CD4-positive, alpha-beta T cell treated with Interleukin-10 for 1 hour (primary cell): ENCODE measurements around the gene ZAP70.
A peak's percentile ranks its signal among the peaks of the same experiment; 100 is the strongest.

Source experiments
- DNase-seq: peaks from one replicate; pipeline ENCODE4 v3.0.0-alpha.2; 2020

Gene ZAP70

DNA sequence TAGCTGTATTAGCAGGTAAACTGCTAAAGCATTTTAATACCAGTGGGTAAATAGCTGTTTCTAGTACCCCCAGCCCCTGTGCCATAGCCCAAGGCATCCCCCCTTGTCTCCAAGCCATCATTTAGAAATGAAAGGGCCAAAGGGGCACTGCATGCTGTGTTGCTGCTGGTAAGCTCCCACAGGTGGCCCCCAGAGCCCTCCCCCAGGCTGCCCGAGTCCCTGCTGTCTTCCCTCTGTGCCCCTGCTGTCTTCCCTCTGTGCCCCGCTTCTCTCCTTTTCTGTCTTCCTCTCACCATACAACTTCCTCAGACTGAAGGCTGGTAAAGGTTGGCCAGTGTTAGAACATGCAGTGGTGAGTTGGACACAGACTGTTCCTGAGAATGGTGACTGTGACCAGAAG is 42.1 kb downstream of the ZAP70 start:
- DNase-seq: no peak

- DNase-seq: no peak
These were observed 43.7 kb downstream of the ZAP70 start for GRCh38 chr2:97757062-97757461.

GRCh38 chr2:97758131-97758705 is 44.8 kb downstream of the ZAP70 start:
- DNase-seq: no peak

DNA sequence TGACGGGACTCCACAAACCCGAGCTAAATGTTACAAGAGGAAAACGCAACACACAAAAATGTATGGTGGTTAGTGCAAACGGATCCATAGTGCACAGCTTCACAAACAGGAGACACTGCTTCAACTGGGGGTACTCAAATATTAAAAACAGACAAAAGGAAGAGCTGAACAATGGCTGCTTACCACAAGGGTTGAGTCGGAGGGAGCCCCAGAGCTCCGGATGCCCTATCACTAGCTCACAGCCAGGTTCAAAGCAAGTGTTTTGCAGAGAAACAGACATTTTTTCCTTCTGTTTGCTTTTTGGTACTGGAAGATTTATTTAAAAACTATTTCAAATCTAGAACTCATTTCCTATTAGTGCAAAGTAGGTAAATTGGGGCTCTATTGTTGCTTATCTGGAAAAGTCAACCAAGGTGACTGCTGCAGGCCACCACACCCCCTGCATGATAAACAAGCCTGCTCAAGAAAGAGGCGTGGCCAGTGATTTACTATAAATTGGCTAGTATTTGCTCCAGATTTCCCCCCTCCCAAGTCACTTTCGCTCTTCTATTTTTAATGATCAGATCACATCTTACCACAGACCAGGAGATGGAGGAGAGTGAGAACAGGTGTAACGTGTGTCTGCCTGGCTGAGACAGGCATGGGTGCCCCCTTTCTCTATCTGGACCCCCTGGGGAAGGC is 46.5 kb downstream of the ZAP70 start:
- no peak for DNase-seq

DNA sequence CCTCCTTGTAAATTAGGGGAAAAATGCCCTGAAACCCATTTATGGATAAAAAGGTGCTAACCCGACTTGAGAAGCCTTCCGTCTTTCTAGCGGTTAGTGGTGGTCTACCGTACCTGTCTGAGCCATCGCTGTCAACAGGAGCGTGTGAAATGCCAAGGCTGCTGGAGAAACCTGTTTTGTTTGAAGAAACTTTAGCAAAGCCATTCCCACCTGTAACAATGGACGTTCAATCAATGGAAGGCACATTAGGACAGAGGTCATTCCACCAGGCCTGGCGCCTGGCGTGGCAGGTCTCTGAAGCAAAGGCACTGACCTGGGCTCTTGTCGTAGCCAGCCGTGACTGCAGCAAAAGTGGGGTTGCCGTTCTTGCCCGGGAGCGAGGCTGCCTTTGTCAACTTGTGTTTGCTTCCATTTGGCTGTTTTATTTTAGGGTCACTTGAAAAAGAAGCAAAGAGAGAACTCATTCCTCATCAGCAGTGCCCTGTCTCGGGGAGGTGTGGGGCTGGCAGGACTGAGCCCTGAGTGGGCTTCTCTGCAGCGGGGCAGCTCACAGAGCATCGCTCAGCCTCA is 47.2 kb downstream of the ZAP70 start:
- DNase-seq: no peak

GRCh38 chr2:97761192-97761591 is 47.8 kb downstream of the ZAP70 start:
- DNase-seq: peak; percentile 57

- no peak for DNase-seq
These were observed 49.9 kb downstream of the ZAP70 start for GRCh38 chr2:97763176-97763845.

DNA sequence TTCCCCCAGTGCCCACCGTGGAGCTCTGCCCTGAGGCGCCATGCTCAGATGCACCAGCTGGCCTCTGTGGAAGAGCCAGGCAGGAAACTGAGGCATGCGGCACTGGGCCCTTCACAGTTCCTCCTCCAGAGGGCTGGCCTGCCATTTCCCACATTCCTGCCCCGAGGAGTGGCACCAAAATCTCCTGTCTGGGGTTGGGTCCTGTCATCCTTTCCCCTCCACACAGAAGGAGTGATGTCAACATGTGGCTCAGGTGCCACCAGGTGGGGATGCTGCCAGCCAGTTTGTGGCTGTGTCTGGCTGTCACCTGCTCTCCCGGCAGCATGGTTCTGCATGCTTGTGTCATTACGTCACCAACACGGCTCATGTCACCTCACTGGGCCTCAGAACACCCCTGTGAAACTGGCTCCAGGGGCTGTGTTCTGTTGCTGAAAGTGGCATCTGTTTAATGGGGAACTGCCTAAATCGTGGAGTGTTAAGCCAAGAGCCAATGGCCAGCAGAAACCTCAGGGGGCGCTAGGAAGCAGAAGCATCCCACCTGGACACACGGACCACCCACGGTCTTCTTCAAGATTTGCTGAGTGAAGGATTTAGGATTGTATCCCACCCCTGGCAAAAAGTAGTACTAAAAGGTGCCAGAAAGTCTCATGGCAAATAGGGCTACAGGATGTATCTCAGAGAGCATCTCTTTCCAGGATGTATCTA is 51.3 kb downstream of the ZAP70 start:
- DNase-seq: no peak

GRCh38 chr2:97765933-97766332 is 52.6 kb downstream of the ZAP70 start:
- DNase-seq: no peak

GRCh38 chr2:97766567-97766966 is 53.2 kb downstream of the ZAP70 start:
- DNase-seq: no peak

DNA sequence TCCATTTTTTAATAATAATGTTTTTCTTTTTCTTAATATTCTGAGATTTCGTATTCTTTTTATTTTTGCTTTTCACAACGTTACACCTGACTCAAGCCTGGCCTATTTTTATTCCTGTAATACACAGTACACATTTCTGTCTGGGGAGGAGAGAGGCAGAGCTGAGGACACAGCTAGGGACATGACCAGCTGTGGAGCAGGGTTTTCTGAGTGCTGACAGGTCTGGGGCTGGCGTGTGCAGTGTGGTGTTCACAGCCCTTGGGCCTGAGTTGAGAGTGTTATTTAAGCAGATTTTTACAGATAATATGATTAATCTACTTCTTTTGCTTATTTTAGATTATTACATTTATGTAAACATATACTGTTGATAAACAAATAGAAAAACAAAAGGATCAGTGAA is 55.9 kb downstream of the ZAP70 start:
- no peak for DNase-seq

GRCh38 chr2:97769711-97770110 is 56.3 kb downstream of the ZAP70 start:
- DNase-seq: no peak

- DNase-seq: no peak
These were observed 57.1 kb downstream of the ZAP70 start for GRCh38 chr2:97770445-97770844.

- DNase-seq: no peak
These were observed 61.0 kb downstream of the ZAP70 start for GRCh38 chr2:97774425-97774824.

- no peak for DNase-seq
These were observed 61.7 kb downstream of the ZAP70 start for GRCh38 chr2:97775074-97775473.

DNA sequence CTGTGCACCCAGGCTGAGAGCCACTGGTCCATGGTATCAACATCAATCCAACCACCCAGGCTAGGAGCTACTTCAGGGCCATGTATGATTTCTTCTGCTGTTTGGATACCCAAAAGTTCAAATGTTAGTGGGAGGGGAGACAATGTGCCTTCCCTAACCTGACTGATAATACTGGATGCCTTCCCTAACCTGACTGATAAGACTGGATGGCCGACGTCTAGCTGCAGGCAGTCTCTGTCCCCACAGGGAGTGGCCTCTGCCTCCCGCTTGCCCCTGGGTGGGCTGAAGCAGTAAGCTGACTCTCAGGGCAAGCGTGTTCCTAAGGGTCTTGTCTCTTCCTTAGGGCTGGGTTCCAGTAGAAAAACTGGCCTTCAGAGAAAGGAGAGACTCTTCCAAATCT is 65.8 kb downstream of the ZAP70 start:
- DNase-seq: no peak

DNA sequence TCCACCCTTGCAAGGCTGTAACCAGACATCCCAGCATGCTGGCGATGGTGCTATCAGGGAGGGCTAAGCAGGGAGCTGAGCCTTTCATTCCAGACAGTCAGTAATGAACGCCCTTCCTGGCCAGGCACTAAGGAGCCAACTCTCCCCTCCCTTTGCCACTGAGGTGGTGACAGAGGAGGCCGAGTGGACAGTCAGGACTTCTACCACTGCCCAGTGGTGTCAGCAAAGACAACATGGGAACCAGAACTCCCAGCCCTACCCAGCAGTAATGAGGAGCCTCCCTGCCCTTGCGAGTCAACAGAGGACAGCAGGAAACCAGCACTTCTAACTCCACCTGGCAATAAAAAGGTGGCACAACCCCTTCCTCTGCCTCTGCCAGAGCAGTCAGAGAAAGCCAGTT is 68.6 kb downstream of the ZAP70 start:
- DNase-seq: no peak

- DNase-seq: no peak
These were observed 71.6 kb downstream of the ZAP70 start for GRCh38 chr2:97784953-97785352.

GRCh38 chr2:97785818-97786217 is 72.4 kb downstream of the ZAP70 start:
- DNase-seq: no peak

DNA sequence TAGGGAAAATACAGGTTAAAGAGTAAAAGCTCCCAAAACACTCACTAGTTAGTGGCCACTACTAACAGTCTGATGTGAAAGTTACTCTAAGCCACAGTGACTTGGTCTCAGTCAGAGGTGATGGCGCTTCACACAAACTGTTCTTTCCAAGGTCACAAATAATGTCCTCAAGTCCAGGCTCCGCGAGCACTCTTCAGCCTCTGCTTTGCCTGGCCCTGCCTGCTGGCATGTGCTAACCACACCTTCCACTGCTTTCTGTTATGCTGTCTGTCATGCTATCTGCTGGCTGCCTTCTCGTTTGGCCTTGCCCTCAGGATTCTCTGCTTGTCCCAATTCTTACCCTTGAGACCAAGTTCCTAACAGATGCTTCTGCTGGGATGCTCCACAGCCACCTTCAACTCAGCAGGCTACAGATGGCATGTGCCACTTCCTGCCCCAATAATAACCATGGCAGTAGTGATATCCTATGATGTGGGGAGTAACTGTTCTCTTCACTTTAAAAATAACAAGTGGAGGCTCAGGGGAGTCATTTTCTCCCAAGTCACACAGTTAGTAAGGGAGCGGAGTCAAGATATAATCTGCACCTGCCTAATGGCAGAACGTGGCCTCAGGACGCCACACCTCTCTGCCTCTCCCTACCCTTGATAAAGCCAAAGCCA is 75.7 kb downstream of the ZAP70 start:
- DNase-seq: no peak
